Liver (tissue), 9 donors: ENCODE measurements around the gene TMEM86B. TPM values are rescaled to one million over a fixed set of nuclear protein-coding genes. Genes with fewer than 3 reads are reported as not detected.

Experiments used
- DNase-seq: peaks from one replicate; pipeline ENCODE4 v3.0.0-alpha.2; 2017; ENCODE audit warnings: low spot score
- H3K27ac ChIP-seq, 2 donors: one replicate each; pipeline ENCODE4 v1.7.0; 2013; ENCODE audit warnings: inconsistent platforms in 2 of 2, low read length in 2 of 2, control low read depth in 1 of 2, low read depth in 1 of 2, mild to moderate bottlenecking in 1 of 2
- H3K27me3 ChIP-seq, 4 donors: one replicate each; pipeline versions ENCODE4 v1.6.1 to v1.7.0; 2013; ENCODE audit warnings: low read length in 3 of 4, inconsistent platforms in 1 of 4, mild to moderate bottlenecking in 1 of 4, moderate library complexity in 1 of 4; ENCODE audit not compliant: control insufficient read depth in 4 of 4, insufficient read depth in 4 of 4
- H3K36me3 ChIP-seq, 4 donors: one replicate each; pipeline versions ENCODE4 v1.6.1 to v1.7.0; 2013; ENCODE audit warnings: low read length in 3 of 4, mild to moderate bottlenecking in 3 of 4, low read depth in 1 of 4, moderate library complexity in 1 of 4; ENCODE audit not compliant: control insufficient read depth in 4 of 4, insufficient read depth in 3 of 4
- H3K4me1 ChIP-seq, 4 donors: one replicate each; pipeline versions ENCODE4 v1.6.1 to v1.7.0; 2013; ENCODE audit warnings: low read length in 3 of 4, mild to moderate bottlenecking in 3 of 4, moderate library complexity in 1 of 4; ENCODE audit not compliant: control insufficient read depth in 4 of 4, insufficient read depth in 4 of 4
- H3K4me3 ChIP-seq, 3 donors: one replicate each; pipeline versions ENCODE4 v1.6.1 to v1.7.0; 2013; ENCODE audit warnings: low read length in 3 of 3, control low read depth in 1 of 3, low read depth in 1 of 3, mild to moderate bottlenecking in 1 of 3
- H3K9ac ChIP-seq, 2 donors: one replicate each; pipeline ENCODE4 v1.7.0; 2013; ENCODE audit warnings: low read length in 2 of 2, mild to moderate bottlenecking in 2 of 2, moderate library complexity in 2 of 2, control low read depth in 1 of 2, low read depth in 1 of 2
- H3K9me3 ChIP-seq, 4 donors: one replicate each; pipeline versions ENCODE4 v1.6.1 to v1.7.0; 2013; ENCODE audit warnings: low read length in 3 of 4; ENCODE audit not compliant: control insufficient read depth in 4 of 4
- EGR1 ChIP-seq, 2 donors: IDR thresholded peaks; 2 replicates each; pipeline ENCODE4 v1.6.1; 2016 to 2018; ENCODE audit warnings: antibody characterized with exemption in 2 of 2, low read depth in 2 of 2
- FOXA1 ChIP-seq: IDR thresholded peaks from 2 replicates; pipeline ENCODE4 v1.6.1; 2016; ENCODE audit warnings: antibody characterized with exemption
- FOXA2 ChIP-seq: IDR thresholded peaks from 2 replicates; pipeline ENCODE4 v1.6.1; 2016; ENCODE audit warnings: antibody characterized with exemption
- GABPA ChIP-seq, 2 donors: IDR thresholded peaks in 1 of 2; conservative IDR thresholded peaks in 1 of 2; 2 replicates each; pipeline ENCODE4 v1.6.1; 2016; ENCODE audit warnings: antibody characterized with exemption in 2 of 2, mild to moderate bottlenecking in 1 of 2, moderate library complexity in 1 of 2
- HNF4A ChIP-seq, 2 donors: conservative IDR thresholded peaks; 2 replicates each; pipeline ENCODE4 v1.6.1; 2016; ENCODE audit warnings: antibody characterized with exemption in 2 of 2, mild to moderate bottlenecking in 2 of 2
- HNF4G ChIP-seq: IDR thresholded peaks from 2 replicates; pipeline ENCODE4 v1.6.1; 2016; ENCODE audit warnings: antibody characterized with exemption
- JUND ChIP-seq, 2 donors: IDR thresholded peaks; 2 replicates each; pipeline ENCODE4 v1.6.1; 2016; ENCODE audit warnings: antibody characterized with exemption in 2 of 2
- NR2F2 ChIP-seq: IDR thresholded peaks from 2 replicates; pipeline ENCODE4 v1.6.1; 2016; ENCODE audit warnings: antibody characterized with exemption
- RAD21 ChIP-seq, 2 donors: IDR thresholded peaks; 2 replicates each; pipeline ENCODE4 v1.6.1; 2016; ENCODE audit warnings: antibody characterized with exemption in 2 of 2, mild to moderate bottlenecking in 2 of 2
- RXRA ChIP-seq, 2 donors: IDR thresholded peaks; 2 replicates each; pipeline ENCODE4 v1.6.1; 2017 to 2018; ENCODE audit warnings: antibody characterized with exemption in 2 of 2, mild to moderate bottlenecking in 1 of 2
- SP1 ChIP-seq: IDR thresholded peaks from 2 replicates; pipeline ENCODE4 v1.6.1; 2018; ENCODE audit warnings: antibody characterized with exemption, mild to moderate bottlenecking
- TAF1 ChIP-seq: conservative IDR thresholded peaks from 2 replicates; pipeline ENCODE4 v1.6.1; 2016; ENCODE audit warnings: antibody characterized with exemption, mild to moderate bottlenecking
- YY1 ChIP-seq: IDR thresholded peaks from 2 replicates; pipeline ENCODE4 v1.6.1; 2016; ENCODE audit warnings: antibody characterized with exemption, mild to moderate bottlenecking
- WGBS: extraction: QIAGEN DNeasy Blood & Tissue Kit; methylation state at CpG from one replicate; pipeline ENCODE4 v1.1.7; 2013; 5-methylcytosine and 5-hydroxymethylcytosine counted together
- polyA plus RNA-seq, 2 donors: library from polyadenylated mRNA; stranded (reverse) in 1 of 2; unstranded in 1 of 2; fragments of 200-250 nt in 1 of 2; fragments of >200 nt in 1 of 2; fragmentation: Nextera tagmentation in 1 of 2; extraction: Ambion mirVana in 1 of 2; gene quantifications; one replicate each; pipeline versions ENCODE4 v1.2.1 to v1.2.3, GENCODE V29; 2013 to 2015
- total RNA-seq, 2 donors: library from RNA; depleted of rRNA; stranded (reverse); fragments of >200 nt; gene quantifications; one replicate each; pipeline ENCODE4 v1.2.3, GENCODE V29; 2014
- TF ChIP-seq, protein P1 (sequence below): fragments of 150-350 bp; IDR thresholded peaks from 2 replicates; pipeline ENCODE4 v1.5.1; 2017; ENCODE audit warnings: improper control_type of control experiment, low read depth, low read length; ENCODE audit not compliant: missing input control
- TF ChIP-seq, protein P2 (sequence below): IDR thresholded peaks from 2 replicates; pipeline ENCODE4 v1.6.1; 2016; ENCODE audit warnings: antibody characterized with exemption
- TF ChIP-seq, protein P3 (sequence below): IDR thresholded peaks from 2 replicates; pipeline ENCODE4 v1.6.1; 2016; ENCODE audit warnings: antibody characterized with exemption
- donor health status: healthy.
- donor health status: healthy.
- donor health status: healthy.
- donor health status: healthy.
- donor health status: healthy.

Gene TMEM86B
- total and polyA plus RNA-seq, 4 donors: 4.8 to 20.1 (median 16.6) TPM

DNA sequence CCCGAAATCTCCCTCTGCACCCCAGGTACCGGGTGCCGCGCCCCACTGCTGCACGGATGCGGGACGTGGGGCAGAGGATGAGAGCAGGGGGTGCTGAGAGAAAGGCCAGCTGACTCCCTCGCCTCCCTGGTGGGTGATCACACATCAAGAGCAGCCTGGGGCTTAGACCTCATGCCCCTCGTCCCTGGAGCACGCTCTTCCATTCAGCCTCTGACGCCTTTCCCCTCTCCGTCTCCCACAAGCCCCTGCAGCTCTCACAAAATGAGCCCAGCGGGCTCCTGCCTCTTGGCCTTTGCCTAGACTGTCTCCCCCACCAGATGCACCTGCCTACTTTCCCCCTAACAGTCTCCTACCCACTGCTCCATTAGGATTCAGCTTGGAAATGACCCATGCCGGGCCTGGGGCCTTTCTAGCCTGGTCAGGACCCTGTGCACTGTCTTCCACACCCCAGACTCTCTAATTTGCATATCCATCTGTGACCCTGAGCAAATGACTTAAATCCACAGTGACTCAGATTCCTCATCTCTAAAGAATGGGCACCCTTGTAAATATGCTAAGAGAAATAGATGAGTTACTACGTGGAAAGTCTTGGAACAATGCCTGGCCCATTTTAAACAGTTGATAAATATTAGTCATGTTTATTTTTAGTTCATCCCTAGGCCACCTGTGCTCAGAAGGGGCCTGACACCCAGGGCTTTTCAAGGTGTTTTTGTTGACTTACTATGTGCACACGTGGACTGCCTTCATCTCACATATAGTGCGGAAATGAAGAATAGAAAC, 18.7 kb downstream of the TMEM86B start:
- Histone ChIP-seq H3K9me3 (no peaks in the 10 kb centered on the region), H3K27me3 (no peaks in the 10 kb centered on the region), H3K36me3 (no peaks in the 10 kb centered on the region), H3K4me3 (no peak overlapping the region), H3K27ac (peak overlapping the region in 1 of 2 donors; percentile 40), H3K4me1 (peaks cover 0 to 9% (median 5%) of the 10 kb centered on the region in 4 donors), H3K9ac (no peak overlapping the region)
- WGBS: 76% methylated on average over 17 of the region's 17 CpGs
- DNase-seq: no peak
- TF ChIP-seq, protein P1, sequence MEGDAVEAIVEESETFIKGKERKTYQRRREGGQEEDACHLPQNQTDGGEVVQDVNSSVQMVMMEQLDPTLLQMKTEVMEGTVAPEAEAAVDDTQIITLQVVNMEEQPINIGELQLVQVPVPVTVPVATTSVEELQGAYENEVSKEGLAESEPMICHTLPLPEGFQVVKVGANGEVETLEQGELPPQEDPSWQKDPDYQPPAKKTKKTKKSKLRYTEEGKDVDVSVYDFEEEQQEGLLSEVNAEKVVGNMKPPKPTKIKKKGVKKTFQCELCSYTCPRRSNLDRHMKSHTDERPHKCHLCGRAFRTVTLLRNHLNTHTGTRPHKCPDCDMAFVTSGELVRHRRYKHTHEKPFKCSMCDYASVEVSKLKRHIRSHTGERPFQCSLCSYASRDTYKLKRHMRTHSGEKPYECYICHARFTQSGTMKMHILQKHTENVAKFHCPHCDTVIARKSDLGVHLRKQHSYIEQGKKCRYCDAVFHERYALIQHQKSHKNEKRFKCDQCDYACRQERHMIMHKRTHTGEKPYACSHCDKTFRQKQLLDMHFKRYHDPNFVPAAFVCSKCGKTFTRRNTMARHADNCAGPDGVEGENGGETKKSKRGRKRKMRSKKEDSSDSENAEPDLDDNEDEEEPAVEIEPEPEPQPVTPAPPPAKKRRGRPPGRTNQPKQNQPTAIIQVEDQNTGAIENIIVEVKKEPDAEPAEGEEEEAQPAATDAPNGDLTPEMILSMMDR: no peak
- TF ChIP-seq FOXA1 (no peak), TAF1 (no peak), RAD21 (IDR thresholded peaks at IDR 0.05) (no peak), YY1 (no peak), GABPA (IDR thresholded peaks at IDR 0.05 in 1 of 2, conservative IDR thresholded peaks at IDR 0.05 in 1 of 2) (no peak), FOXA2 (peak; percentile 58), SP1 (no peak), HNF4A (conservative IDR thresholded peaks at IDR 0.05) (peak in 1 of 2 donors; percentile 25), NR2F2 (no peak), RXRA (IDR thresholded peaks at IDR 0.05) (peak in 1 of 2 donors; percentile 41), EGR1 (IDR thresholded peaks at IDR 0.05; ENCODE audit: low read depth in 2 of 2) (no peak), HNF4G (no peak), JUND (IDR thresholded peaks at IDR 0.05) (peak in 1 of 2 donors; percentile 64)
- TF ChIP-seq, protein P2, sequence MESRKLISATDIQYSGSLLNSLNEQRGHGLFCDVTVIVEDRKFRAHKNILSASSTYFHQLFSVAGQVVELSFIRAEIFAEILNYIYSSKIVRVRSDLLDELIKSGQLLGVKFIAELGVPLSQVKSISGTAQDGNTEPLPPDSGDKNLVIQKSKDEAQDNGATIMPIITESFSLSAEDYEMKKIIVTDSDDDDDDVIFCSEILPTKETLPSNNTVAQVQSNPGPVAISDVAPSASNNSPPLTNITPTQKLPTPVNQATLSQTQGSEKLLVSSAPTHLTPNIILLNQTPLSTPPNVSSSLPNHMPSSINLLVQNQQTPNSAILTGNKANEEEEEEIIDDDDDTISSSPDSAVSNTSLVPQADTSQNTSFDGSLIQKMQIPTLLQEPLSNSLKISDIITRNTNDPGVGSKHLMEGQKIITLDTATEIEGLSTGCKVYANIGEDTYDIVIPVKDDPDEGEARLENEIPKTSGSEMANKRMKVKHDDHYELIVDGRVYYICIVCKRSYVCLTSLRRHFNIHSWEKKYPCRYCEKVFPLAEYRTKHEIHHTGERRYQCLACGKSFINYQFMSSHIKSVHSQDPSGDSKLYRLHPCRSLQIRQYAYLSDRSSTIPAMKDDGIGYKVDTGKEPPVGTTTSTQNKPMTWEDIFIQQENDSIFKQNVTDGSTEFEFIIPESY: no peak
- TF ChIP-seq, protein P3, sequence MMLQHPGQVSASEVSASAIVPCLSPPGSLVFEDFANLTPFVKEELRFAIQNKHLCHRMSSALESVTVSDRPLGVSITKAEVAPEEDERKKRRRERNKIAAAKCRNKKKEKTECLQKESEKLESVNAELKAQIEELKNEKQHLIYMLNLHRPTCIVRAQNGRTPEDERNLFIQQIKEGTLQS: peak; percentile 26

DNA sequence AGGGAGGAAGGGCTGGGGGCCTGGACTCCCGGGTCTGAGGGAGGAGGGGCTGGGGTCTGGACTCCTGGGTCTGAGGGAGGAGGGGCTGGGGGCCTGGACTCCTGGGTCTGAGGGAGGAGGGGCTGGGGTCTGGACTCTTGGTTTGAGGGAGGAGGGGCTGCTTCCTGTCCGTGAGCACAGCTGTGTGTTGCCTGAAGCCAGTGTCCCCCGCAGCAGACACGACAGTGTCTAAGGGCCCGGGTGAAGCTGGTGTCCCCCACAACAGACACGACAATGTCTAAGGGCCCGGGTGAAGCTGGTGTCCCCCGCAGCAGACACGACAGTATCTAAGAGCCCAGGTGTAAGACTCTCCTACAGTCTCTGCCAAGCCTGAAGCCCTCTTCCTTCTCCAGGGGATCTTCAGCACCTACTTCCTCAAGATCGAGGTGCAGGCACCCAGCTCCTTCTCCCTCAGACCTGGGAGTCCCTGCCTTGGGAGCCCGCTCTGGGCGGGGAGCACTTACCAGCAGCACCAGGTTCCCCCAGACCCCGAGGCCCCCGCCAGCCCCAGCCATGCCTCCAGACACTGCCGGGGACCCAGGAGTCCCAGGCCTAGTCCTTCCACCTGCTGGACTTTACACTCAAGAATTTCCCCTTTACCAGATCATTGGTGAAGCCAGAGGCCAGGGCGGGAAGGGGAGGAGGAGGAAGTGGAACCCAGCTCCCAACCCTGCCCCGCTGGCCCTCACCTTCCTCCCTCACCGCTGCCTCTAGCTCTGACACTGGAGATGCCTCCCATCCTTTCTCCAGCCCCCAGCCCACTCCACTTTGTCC, 19.5 kb downstream of the TMEM86B start, which contains the start of gene PTPRH:
Gene PTPRH, minus strand, starts transcription at position 622 of the 813 bp plus-strand sequence. Its CDS starts 68 bp downstream, at position 554.
- no peak within 1 kb of the TSS for H3K9ac ChIP-seq
- no peak for DNase-seq
- H3K9me3 ChIP-seq: no peaks in the 10 kb centered on the region
- TF ChIP-seq EGR1 (IDR thresholded peaks at IDR 0.05; ENCODE audit: low read depth in 2 of 2) (no peak), RAD21 (IDR thresholded peaks at IDR 0.05) (no peak), FOXA2 (no peak)
- peaks cover 0 to 9% (median 5%) of the 10 kb centered on the region in 4 donors for H3K4me1 ChIP-seq
- WGBS: 71% methylated on average over 17 of the region's 18 CpGs
- peak within 1 kb of the TSS in 1 of 2 donors; percentile 40 for H3K27ac ChIP-seq
- no peaks in the 10 kb centered on the region for H3K27me3 ChIP-seq
- H3K4me3 ChIP-seq: no peak within 1 kb of the TSS
- H3K36me3 ChIP-seq: no peaks in the 10 kb centered on the region
